Stomach smooth muscle (tissue), 2 donors: ENCODE measurements around the gene CCDC146.
"Not testable (repeated sequence)": the region's sequence is repeated elsewhere in the genome, so short reads cannot be mapped to it uniquely, and the experiment has no call there.

Source experiments
- H3K27ac ChIP-seq: one replicate; pipeline ENCODE4 v1.7.0; 2013; ENCODE audit warnings: mild to moderate bottlenecking, low read length, inconsistent platforms
- H3K27me3 ChIP-seq, 2 donors: one replicate each; pipeline ENCODE4 v1.7.0; 2013; ENCODE audit warnings: low read length in 2 of 2; ENCODE audit not compliant: insufficient read depth in 2 of 2, control insufficient read depth in 1 of 2
- H3K36me3 ChIP-seq, 2 donors: one replicate each; pipeline ENCODE4 v1.7.0; 2013; ENCODE audit warnings: low read length in 2 of 2; ENCODE audit not compliant: control insufficient read depth in 2 of 2, insufficient read depth in 2 of 2
- H3K4me1 ChIP-seq: one replicate; pipeline ENCODE4 v1.7.0; 2013; ENCODE audit warnings: low read length; ENCODE audit not compliant: control insufficient read depth, insufficient read depth
- H3K4me3 ChIP-seq, 2 donors: one replicate each; pipeline ENCODE4 v1.7.0; 2013; ENCODE audit warnings: low read length in 2 of 2
- H3K9ac ChIP-seq, 2 donors: one replicate each; pipeline ENCODE4 v1.7.0; 2013; ENCODE audit warnings: low read length in 2 of 2, mild to moderate bottlenecking in 1 of 2
- H3K9me3 ChIP-seq, 2 donors: one replicate each; pipeline ENCODE4 v1.7.0; 2013; ENCODE audit warnings: low read length in 2 of 2; ENCODE audit not compliant: control insufficient read depth in 2 of 2
- donor health status: healthy.
- donor health status: Pancreatic carcinoma.

Gene CCDC146

DNA sequence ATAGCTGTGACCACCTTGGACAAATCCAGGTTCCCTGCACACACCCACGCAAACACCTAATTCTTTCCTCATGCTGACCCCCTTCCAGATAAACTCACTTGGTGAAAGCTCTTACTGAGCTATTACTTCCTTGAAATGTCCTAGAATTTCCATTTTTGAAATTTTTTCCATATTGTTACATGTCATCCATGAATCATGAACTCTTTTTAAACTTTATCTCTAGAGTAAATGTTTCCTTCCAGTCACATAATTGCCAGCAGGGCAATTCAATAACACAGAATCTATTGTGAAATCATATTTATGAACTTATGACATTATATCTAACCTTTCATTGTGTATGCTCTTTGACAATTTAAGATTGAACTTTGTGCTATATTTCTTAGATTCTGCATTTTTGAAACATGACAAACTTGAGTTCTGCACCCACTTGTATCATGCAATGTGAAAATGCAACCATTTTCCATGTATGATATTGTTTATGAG is 104.0 kb downstream of the CCDC146 start:
- Histone ChIP-seq H3K36me3 (no peaks in the 10 kb centered on the region), H3K9ac (no peak overlapping the region), H3K4me3 (no peak overlapping the region), H3K27me3 (no peaks in the 10 kb centered on the region), H3K4me1 (no peaks in the 10 kb centered on the region), H3K27ac (no peak overlapping the region), H3K9me3 (no peaks in the 10 kb centered on the region)

DNA sequence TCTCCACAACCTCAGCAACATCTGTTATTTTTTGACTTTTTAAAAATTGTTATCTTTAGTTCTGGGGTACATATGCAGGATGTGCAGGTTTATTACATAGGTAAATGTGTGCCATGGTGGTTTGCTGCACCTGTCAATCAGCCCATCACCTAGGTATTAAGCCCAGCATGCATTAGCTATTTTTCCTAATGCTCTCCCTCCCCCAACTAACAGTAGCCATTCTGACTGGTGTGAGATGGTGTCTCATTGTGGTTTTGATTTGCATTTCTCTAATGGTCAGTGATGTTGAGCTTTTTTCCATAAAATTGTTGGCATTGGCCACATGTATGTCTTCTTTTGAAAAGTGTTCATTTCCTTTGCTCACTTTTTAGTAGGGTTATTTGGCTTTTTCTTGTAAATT is 106.4 kb downstream of the CCDC146 start:
- not testable (repeated sequence) for H3K9me3 ChIP-seq, H3K4me1 ChIP-seq, H3K27me3 ChIP-seq, H3K36me3 ChIP-seq, H3K4me3 ChIP-seq, H3K27ac ChIP-seq, H3K9ac ChIP-seq

DNA sequence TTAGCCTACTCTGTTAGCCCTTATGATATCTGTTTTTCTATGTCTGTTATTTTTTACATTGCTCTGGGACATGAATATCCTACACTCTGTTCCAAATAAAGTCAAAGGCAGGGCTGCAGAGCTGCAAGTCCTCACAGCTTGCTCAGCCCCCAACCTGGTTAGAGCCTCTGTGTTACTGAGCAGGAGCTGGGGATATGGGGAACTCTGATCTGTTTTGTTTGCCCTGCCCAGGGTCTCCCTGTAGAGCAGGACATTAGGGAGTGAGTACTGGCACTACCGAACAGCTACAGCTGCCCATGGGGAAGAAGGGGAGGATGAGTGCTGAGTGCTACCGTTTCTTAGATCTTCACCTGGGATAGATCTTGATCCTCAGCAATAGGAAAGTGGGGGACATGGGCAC is 110.1 kb downstream of the CCDC146 start:
- H3K9me3 ChIP-seq: no peaks in the 10 kb centered on the region
- H3K4me1 ChIP-seq: peaks cover 3% of the 10 kb centered on the region
- no peaks in the 10 kb centered on the region for H3K36me3 ChIP-seq
- H3K4me3 ChIP-seq: no peak overlapping the region
- H3K27ac ChIP-seq: no peak overlapping the region
- H3K27me3 ChIP-seq: no peaks in the 10 kb centered on the region
- no peak overlapping the region for H3K9ac ChIP-seq

DNA sequence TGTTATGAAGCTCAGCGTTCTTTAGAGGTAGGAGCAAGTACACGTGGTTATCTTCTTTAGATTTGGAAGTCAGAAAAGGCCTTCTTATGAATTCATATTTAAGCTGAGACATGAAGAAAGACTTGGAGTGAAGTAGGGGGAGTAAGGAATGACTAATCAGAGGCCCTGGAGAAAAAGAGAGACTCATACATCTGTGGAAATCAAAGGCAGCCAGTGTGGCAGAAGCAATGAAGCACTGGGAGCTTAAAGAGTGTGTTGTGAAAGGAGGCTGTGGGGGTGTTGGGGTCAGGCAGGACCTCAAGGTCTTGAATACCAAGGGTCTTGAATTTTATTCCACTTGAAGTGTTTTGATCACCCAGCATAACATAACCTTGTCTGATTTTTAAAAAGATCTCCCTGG is 112.9 kb downstream of the CCDC146 start:
- no peak overlapping the region for H3K9ac ChIP-seq
- no peaks in the 10 kb centered on the region for H3K36me3 ChIP-seq
- H3K27me3 ChIP-seq: no peaks in the 10 kb centered on the region
- no peak overlapping the region for H3K27ac ChIP-seq
- peaks cover 10% of the 10 kb centered on the region for H3K4me1 ChIP-seq
- no peaks in the 10 kb centered on the region for H3K9me3 ChIP-seq
- no peak overlapping the region for H3K4me3 ChIP-seq

DNA sequence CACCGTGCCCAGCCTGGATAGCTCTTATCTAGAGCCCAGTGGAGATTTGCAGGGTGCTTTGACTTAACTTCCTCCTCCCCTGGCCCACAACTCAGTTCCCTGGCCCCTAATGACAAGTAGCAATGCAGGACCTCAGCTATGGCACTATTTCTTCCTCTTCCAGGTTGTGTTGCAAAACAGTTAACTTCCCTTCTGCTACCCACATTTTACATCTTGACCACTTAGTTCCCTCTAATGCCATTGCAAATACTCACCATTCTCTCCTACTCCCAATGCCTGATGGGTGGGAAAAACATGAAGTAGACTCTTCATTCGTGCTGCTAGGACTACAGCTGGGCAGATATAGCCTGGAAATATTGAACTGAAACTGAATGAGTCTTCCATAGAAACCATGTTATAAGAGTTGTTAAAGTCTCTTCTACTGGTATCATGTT is 116.3 kb downstream of the CCDC146 start:
- Histone ChIP-seq H3K36me3 (no peaks in the 10 kb centered on the region), H3K27me3 (no peaks in the 10 kb centered on the region), H3K9ac (no peak overlapping the region), H3K4me3 (no peak overlapping the region), H3K4me1 (peaks cover 17% of the 10 kb centered on the region), H3K9me3 (no peaks in the 10 kb centered on the region), H3K27ac (no peak overlapping the region)

DNA sequence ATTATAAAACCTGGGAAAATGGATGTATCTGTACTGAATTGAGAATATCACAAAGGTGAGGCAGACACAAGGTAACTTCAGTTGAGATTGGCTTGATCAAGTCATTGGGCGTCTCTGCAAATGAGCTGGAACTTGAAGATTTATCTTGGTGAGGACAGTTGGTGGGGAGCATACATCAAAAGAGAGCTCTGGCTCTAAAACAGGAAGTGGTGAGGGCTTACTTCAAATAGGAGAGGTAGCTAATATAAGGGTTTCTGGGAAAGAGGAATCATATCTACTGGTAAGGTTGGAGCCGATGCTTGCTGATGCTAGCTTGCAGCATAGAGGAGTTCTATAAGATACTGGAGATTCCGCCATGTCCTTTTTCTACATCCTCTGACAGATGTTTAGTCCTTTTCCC is 117.1 kb downstream of the CCDC146 start:
- Histone ChIP-seq H3K9me3 (no peaks in the 10 kb centered on the region), H3K36me3 (no peaks in the 10 kb centered on the region), H3K4me1 (peaks cover 17% of the 10 kb centered on the region), H3K27me3 (no peaks in the 10 kb centered on the region), H3K4me3 (no peak overlapping the region), H3K9ac (no peak overlapping the region), H3K27ac (no peak overlapping the region)

DNA sequence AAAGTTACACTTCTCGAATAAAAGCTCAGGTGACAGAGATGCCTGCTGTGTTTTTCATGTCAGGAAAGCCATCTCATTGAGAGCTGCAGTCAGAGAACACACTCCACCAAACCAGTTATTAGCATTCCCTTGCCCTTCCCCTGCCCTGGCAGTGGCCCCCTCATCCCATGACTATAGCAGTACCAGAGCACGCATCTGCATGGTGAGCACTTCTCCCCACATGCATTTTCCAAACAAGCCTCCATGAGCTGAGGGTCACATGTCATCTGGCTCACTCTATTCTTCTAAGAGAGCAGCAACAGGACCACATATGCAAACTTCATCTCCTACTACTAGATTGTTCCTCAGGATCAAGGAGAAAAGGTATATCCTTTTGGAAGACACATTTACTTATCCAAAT is 119.7 kb downstream of the CCDC146 start:
- Histone ChIP-seq H3K4me1 (peaks cover 27% of the 10 kb centered on the region), H3K4me3 (peak overlapping the region; percentile 45 to 54), H3K9ac (peak overlapping the region; percentile 55 to 67), H3K36me3 (no peaks in the 10 kb centered on the region), H3K27ac (peak overlapping the region; percentile 88), H3K9me3 (no peaks in the 10 kb centered on the region), H3K27me3 (no peaks in the 10 kb centered on the region)

DNA sequence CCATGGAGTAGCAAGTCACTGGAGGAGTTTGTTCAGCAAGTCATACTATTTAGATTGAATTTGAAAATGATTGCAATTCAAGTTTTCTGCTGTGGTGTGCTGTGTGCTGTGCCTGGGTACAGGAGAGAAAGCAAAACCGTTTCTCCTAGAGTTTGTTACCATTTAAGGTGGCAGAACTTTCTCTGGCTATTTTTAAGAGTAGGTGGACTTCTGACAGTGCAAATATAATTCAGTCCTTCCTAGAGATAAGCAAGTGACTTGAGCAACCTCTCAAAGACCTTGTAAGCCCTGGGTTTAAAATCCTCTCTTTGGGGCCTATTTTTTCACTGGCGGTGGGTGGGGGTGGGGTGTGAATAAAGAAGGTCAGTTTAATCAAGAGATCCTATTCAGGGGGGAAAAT is 120.1 kb downstream of the CCDC146 start:
- H3K4me3 ChIP-seq: peak overlapping the region; percentile 45 to 54
- peaks cover 26% of the 10 kb centered on the region for H3K4me1 ChIP-seq
- H3K36me3 ChIP-seq: no peaks in the 10 kb centered on the region
- H3K27me3 ChIP-seq: no peaks in the 10 kb centered on the region
- H3K9ac ChIP-seq: peak overlapping the region; percentile 55 to 67
- no peaks in the 10 kb centered on the region for H3K9me3 ChIP-seq
- peak overlapping the region; percentile 88 for H3K27ac ChIP-seq

DNA sequence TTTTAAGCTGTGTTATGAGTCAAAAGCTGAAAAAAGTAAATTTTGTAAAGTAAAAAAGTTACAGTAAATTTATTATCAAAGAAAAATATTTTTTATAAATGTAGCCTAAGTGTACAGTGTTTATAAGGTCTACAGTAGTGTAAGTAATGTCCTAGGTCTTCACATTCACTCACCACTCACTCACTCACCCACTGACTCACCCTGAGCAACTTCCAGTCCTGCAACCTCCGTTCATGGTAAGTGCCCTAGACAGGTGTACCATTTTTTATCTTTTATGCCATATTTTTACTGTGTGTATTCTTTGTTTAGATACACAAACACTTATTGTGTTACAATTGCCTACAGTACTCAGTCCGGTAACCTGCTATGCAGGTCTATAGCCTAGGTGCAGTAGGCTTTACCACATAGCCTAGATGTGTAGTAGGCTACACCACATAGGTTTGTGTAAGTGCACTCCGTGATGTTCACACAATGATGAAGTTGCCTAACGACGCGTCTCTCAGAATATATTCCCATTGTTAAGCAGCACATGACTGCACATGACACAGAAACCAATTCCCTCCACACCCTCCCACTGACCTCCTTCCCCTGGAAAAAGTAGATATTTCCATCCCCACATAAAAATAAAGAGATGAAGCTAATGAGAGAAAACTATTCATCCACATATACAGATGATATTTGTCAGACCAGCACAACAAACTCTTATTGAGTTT is 122.0 kb downstream of the CCDC146 start:
- H3K9me3 ChIP-seq: no peaks in the 10 kb centered on the region
- no peak overlapping the region for H3K4me3 ChIP-seq
- no peaks in the 10 kb centered on the region for H3K36me3 ChIP-seq
- H3K9ac ChIP-seq: no peak overlapping the region
- H3K4me1 ChIP-seq: peaks cover 19% of the 10 kb centered on the region
- no peaks in the 10 kb centered on the region for H3K27me3 ChIP-seq
- H3K27ac ChIP-seq: no peak overlapping the region

DNA sequence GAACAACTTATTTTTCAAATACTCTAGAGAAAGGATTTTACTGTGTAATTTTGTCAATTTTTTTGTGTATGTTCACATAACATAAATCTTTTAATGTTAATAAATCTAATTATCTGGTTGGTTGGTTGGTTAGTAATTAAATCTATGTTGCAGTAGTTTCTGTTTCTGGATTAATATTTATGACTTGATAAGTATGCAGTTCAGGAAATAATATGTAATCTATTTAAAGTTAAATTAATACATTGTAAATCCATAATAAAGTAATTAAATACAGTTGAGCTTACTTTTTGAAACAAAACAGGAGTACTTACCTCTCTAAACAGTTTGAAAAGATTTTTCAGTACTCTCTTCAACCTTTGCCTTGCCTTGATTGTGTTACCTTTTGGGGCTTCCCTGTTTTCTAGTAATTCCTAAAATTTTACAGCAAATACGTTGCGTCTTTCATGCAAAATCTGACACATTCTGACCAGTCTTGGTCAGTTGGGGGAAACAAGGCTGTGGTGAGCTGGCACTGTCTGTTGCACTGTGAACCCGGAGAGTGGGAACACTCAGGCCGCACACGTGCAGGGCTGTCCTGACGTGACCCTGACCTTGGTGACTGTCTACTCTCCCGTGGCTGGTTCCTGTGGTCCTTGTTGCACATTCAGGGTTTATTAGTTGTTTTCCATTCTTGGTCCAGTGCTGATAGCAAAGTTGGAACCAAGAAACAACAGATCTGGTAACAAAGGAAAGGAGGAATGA is 122.8 kb downstream of the CCDC146 start:
- Histone ChIP-seq H3K4me1 (peaks cover 19% of the 10 kb centered on the region), H3K4me3 (peak overlapping the region; percentile 10 to 16), H3K27me3 (no peaks in the 10 kb centered on the region), H3K9ac (no peak overlapping the region), H3K36me3 (no peaks in the 10 kb centered on the region), H3K9me3 (no peaks in the 10 kb centered on the region), H3K27ac (peak overlapping the region; percentile 24)
